Epidermal melanocyte (primary cell): ENCODE data around the gene NAV1.
"Not testable (repeated sequence)": the region's sequence is repeated elsewhere in the genome, so short reads cannot be mapped to it uniquely, and the experiment has no call there.

Experiments
- DNase-seq: peaks from one replicate; pipeline ENCODE4 v3.0.0; 2011; ENCODE audit warnings: low spot score; ENCODE audit not compliant: insufficient read length

The NAV1 gene

GRCh38 chr1:201544710-201545109, 5.8 kb downstream of the NAV1 start:
- no peak for DNase-seq

- DNase-seq: no peak
Observed at GRCh38 chr1:201545851-201546492, 7.0 kb downstream of the NAV1 start.

DNA sequence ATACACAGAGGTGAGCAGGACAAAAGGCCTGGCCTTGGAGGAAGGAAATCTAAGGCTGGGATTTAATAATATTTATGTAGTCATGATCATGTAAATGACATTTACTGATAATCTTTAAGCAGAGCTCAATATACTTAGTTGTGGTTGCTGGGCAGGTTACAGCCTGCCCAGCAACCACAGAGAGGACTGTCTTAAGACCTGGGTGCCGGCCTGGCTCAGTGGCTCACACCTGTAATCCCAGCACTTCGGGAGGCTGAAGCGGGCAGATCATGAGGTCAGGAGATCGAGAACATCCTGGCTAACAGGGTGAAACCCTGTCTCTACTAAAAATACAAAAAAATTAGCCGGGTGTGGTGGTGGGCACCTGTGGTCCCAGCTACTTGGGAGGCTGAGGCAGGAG, 10.6 kb downstream of the NAV1 start:
- DNase-seq: not testable (repeated sequence)

- DNase-seq: no peak
Observed at GRCh38 chr1:201551096-201551495, 12.2 kb downstream of the NAV1 start.

DNA sequence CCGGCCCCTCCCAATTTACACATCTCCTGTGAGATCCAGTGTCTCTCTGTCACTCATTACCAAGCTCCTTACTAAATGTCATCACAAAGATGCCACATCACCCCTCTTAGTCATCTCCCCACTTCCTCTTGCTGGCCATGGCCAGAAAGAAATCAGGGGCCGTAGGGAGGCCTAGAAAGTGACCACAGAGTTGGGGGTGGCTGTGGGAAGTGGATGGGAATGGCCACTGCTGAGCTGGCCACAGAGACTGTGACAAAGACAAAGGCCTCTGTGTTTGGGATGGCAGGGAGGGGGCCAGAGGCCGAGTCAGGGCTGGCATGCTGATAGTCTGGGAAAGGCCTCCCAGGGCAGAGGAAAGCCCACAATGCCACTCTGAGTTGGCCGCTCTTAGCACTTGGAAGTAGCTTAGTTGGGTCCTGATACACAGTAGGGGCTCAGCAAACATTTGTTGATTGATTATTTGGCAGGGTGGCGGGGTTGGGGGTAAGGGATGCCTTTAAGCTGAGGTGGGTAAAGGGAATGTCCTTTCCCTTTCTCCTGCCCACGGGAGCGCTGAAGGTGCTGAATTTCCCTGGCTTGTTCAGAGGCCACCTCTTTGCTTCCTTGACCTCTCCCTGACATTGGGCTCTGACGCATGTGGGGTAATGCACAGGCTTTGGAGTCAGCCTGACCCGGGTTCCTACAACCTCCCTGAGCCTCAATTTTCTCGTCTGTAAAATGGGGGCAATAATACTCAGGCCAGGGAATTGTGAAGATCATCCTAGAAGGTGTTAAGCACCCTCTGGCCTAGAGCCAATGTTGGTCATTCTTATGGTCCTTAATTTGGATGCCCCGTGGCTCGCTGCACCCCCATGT, 13.2 kb downstream of the NAV1 start:
- DNase-seq: no peak

GRCh38 chr1:201552941-201553351, 14.0 kb downstream of the NAV1 start:
- no peak for DNase-seq

DNA sequence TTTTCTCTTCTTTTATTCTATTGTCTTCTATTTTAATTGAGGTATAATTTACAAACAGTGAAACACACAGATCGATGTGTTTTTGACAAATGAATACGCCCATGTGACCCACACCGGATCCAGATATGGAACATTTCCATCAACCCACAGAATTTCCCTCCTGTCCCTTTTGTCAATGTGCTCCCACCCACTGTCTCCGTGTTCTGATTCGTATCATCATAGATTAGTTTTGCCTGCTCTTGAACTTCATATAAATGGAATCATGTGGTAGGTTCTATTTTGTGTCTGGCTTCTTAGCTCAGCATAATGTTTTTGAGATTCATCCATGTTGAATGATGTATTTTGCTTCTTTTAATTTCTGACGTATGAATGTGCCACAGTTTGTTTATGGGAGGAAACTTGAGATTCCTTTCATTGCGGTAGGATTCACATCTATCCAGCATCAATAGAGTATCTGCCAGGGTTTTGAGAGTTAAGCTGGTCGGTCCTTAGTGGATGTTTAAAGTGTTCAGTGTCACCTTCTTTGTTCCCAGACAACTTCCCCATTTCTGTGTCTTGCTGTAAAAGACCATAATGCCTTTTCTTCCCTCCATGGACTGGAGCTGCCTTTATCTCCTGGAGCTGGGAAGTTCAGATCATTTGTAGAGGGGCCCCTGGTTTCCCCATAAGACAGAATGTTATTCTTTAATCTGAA, 14.7 kb downstream of the NAV1 start:
- DNase-seq: no peak

DNA sequence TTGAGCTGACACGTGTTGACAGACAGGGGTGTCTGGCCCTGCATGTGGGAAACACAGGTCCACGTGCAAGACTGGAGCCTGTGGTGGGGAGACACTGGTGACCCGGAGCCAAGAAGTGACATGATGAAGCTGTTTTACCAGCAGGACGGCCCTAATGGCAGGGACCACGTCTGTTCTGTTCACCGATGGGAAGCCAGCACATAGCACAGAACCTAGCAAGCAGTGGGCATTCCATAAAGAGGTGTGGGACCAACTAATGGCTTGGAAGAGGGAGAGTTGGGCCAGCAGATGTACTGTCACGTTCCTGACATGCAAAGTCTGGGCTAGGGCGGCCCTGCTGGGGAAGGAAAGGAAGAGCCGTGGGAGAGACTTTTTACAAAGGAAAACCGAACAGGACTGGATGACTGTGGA, 15.3 kb downstream of the NAV1 start:
- no peak for DNase-seq

DNA sequence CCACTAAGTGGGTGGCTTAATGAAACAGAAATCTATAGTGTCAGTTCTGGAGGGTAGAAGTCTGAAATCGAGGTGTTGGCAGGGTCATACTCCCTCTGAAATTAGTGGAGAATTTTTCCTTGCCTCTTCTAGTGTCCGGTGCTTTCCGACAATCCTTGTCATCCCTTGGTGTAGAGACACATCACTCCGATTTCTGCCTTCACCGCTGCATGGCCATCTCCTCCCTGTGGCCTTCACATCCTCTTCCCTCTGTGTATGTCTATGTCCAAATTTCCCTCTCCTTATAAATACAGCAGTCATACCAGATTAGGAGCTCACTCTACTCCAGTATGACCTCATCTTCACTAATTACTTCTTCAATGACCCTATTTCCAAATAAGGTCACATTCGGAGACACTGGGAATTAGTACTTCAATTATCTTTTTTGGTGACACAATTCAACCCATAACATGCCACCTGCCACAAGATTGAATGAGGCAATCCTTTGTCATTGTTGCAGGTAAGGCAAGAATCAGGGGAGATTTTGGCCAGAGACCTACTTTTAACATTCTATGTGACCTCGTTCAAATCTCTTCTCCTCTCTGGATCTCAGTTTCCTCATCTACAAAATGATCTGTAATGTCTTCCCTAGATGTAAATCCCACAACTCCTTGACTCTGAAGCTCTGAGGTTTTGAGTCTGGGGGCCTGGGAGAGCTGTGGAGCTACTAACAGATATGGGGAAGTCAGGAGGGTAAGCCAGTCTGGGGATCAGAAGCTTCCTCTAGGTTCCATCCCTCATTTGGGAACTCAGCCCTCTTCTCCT, 16.1 kb downstream of the NAV1 start:
- DNase-seq: no peak

- DNase-seq: no peak
Observed at GRCh38 chr1:201555593-201555945, 16.6 kb downstream of the NAV1 start.

GRCh38 chr1:201556841-201557571, 18.1 kb downstream of the NAV1 start:
- DNase-seq: no peak

GRCh38 chr1:201557572-201557958, 18.6 kb downstream of the NAV1 start:
- peak; percentile 73 for DNase-seq

- peak; percentile 70 for DNase-seq
Observed at GRCh38 chr1:201559679-201560162, 20.8 kb downstream of the NAV1 start.

DNA sequence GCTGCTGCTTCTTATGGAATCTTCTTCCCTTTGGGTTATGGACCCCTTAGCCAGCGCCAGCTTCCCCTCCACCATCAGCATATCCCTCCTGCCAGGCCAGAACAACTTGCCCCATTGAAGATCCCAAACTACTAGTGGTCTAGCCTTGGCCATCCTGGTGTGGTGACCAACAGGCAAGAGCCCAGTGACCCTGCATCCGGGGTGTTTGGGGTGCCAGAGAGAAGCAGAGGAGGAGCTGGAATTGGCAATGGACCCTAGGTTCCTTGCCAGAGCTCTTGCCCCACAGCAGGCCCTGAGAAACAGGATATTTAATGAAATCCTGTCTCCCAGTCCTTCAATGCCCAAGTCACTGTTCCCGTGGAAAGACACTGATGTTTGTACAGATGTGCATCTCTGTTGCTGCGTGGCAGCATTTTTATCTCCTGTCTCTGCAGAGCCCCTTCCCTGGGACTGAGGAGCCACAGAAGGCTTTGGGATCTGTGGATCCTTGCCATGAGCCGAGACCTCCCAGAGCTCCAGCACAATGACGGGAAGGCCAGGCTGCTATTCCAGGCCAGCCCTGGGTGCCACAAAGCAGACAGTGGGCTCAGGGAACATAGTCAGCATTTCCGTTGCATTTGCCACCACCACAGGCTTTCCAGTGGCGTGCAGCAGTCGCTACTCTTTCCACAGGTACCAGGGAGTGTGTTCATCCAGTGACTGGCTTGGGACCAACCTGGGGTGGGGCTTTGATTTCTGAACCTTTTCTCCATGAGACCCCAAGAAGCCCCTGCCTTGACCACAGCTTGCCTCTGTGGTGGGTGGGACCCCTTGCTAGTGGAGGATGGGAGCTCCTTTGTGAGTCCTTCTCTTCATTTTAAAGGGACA, 21.6 kb downstream of the NAV1 start:
- no peak for DNase-seq

DNA sequence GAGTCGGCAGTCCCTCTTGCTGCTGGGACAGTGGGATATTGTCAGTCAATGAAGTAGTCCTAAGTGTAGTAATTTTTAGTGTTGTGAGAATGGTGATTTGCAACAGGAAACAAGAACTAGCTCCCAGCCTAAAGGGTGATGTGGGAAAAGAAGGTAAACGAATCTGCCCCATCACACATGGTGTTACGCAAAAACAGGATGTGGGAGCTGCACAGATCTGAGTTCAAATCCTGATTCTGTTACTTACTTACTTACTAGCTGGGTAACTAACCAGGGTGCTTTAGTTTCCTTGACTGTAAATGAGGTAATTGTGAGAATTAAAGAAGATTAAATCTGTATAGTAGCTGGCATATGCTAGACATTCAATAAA, 22.3 kb downstream of the NAV1 start:
- no peak for DNase-seq

DNA sequence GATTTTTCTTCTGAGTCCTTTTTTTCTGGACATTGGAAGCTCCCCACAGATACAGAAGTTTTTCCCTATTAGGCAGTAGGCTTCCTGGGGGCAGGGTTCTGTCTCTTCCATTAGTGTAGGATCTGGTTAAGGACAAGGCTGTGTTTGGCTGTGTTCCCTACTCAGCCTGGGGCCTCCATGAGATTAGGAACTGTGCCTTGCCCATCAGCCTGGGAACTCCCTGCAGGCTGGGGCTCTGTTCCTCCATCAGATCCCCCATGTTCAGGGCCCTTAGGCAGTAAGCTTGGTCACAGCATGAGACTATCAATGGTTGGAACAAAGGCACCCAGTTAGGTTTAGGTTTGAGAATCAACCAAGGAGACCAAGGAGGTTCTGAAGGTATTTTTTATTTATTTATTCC, 22.7 kb downstream of the NAV1 start:
- no peak for DNase-seq

DNA sequence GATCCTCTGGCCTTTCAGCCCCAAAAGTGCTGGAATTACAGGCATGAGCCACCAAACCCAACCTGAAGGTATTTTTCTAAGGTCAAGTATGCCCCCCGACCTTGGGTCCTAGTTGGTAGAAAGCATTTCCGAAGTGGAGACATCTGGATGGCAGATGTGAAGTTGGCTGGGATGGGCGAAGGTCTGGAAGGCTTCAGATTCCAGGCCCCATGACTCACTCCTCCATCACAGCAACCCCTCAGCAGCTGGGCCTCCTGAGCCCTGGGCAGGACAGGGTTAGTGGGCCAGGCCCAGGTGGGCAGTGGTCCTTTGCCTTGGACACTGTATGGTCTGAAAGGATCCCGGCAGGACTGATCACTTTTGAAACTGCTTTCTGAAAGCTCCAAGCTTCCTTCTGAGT, 23.3 kb downstream of the NAV1 start:
- peak; percentile 90 for DNase-seq

DNA sequence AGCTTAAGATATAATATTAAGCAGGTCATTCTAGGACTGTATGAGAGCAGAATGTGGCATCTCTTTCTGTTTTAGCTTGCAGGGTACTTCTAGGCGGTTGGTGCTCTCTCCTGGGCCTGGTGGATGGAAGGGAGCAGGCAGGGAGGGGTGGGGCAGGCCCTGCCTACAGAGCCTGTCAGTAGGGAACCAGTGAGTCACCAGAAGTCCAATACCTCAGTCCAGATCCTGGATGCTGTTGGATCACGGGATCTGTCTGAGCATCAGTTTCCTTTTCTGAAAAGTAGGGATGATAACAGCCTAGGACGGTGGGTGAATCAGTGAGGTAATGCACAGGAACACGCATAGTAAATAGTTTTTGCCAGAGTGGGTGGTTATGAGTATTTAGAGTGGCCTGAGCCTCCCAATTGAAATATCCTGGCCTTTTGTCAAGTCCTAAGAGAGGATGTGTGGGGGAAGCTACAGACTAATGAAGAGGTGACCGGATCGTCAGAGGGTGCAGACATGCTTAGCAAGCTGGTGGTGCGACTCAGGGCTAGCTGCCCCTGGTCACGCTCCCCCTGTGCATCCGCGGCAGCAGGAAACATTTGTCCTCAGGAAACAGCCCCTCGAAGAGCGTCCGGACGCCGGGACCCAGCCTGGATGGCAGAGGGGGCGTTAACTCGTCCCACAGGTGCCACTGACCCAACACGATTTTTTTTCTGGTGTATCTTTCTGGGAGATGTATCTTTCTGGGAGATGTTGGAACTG, 23.9 kb downstream of the NAV1 start:
- no peak for DNase-seq

GRCh38 chr1:201563406-201563780, 24.5 kb downstream of the NAV1 start:
- DNase-seq: no peak
